ENCODE data around the gene PKP3. TPM values are rescaled to one million over a fixed set of nuclear protein-coding genes. Genes with fewer than 3 reads are reported as not detected.

PKP3 gene
- total RNA-seq, 2 experiments from 2014 or later: 0.30 to 0.45 TPM

DNA sequence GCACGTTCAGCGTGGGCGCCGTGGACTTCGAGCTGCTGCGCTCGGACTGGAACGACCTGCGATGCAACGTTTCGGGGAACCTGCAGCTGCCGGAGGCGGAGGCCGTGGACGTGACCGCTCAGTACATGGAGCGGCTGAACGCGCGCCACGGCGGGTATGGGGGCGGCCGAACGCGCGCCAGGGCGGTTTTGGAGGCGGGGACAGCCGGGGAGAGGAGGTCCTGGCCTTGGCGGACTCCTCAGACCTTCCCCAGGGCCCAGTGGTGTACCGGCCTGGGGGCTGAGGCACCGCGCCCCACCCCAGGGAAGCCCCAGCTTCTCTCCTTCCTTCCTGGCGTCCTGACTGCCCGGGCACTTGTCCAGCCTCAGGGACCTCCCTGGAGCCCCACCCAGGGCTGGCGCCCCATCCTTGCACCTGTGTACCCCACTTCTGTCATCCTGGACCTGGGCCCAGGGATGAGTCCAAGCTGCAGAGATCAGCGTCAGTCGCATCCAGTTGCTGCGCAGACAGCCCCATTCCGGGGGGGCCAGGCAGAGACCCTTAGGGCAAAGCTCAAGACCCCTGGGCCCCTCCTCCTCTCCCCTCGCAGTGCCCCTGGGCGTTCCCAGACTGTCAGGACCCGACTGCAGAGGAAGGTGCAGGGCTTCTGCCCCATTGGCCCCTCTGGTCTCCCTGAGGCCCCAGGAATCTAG is 16.7 kb upstream of the PKP3 start:
- Mint-ChIP-seq H3K27me3 (peaks cover 5% of the 10 kb centered on the region), H3K36me3 (no peaks in the 10 kb centered on the region), H3K4me1 (peaks cover 4% of the 10 kb centered on the region), H3K27ac (no peak overlapping the region), H3K4me3 (no peak overlapping the region), H3K9me3 (peaks cover 6% of the 10 kb centered on the region)
- DNase-seq (no peak), ATAC-seq (ENCODE audit: low read depth) (no peak)
- POLR2A ChIA-PET: interaction anchor here (0.6 kb wide), 1 partner anchor 155 kb away, joined by 3 read pairs; no protein-coding TSS in a partner anchor

DNA sequence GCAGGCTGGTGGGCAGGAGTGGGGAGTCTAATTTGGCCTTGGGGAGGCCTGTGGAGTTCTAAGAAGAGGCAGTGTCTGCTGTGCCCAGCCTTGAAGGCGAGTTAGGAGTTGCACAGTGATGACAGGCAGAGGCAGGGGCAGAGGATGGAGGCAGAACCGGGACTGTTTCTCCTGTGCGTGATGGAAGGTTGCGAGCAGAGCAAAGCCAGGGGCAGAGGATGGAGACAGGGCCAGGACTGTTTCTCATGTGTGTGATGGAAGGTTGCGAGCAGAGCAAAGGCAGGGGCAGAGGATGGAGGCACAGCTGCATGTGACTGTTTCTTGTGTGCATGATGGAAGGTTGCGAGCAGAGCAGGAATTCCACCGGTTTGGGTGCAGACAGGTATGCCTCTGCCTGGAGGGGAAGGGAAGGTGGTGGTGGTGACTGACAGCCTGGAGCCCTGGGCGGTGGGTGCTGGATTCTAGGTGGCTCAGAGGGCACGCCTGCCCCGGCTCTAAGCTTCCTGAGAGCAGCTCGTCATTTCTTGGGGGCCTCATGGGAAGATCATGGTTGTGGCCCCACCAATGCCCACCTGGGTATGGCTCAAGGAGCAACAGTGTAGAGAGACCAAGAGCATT is 16.0 kb upstream of the PKP3 start:
- Mint-ChIP-seq H3K27ac (no peak overlapping the region), H3K36me3 (no peaks in the 10 kb centered on the region), H3K9me3 (peaks cover 6% of the 10 kb centered on the region), H3K4me1 (peaks cover 4% of the 10 kb centered on the region), H3K27me3 (peaks cover 5% of the 10 kb centered on the region), H3K4me3 (no peak overlapping the region)
- POLR2A ChIA-PET: no interaction called here
- ATAC-seq (ENCODE audit: low read depth): no peak
- DNase-seq: no peak

DNA sequence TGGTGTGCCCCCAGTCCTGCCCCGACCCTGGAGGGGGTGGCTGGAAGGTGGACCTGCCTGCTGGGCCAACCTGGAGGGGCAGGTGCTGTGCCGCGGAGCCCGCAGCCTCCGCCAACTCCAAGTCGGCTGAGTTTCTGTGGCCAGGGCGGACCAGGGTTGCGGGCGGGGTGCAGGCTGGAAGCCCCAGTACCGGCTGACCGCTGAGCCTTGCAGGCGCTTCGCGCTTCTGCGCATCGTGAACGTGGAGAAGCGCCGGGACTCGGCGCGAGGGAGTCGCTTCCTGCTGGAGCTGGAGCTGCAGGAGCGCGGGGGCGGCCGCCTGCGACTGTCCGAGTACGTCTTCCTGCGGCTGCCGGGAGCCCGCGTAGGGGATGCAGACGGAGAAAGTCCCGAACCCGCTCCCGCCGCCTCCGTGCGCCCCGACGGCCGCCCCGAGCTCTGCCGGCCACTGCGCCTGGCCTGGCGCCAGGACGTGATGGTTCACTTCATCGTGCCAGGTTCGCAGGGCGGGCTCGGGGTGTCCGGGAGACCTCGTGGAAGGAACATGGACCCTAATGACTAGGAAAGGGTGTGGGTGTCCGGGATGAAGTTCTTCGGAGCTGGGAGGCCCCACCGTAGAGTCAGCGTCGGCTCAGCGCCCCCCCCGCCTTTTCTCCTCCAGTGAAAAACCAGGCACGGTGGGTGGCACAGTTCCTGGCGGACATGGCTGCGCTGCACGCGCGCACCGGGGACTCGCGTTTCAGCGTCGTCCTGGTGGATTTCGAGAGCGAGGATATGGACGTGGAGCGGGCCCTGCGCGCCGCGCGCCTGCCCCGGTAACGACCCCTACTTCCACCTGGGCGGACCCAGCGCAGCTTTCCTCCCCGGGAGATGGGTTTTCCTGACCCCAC is 14.6 kb upstream of the PKP3 start:
- Mint-ChIP-seq H3K4me3 (no peak overlapping the region), H3K27ac (no peak overlapping the region), H3K9me3 (no peaks in the 10 kb centered on the region), H3K4me1 (peaks cover 4% of the 10 kb centered on the region), H3K27me3 (peaks cover 5% of the 10 kb centered on the region), H3K36me3 (peaks cover 1% of the 10 kb centered on the region)
- DNase-seq: no peak
- POLR2A ChIA-PET: no interaction called here
- ATAC-seq (ENCODE audit: low read depth): no peak

DNA sequence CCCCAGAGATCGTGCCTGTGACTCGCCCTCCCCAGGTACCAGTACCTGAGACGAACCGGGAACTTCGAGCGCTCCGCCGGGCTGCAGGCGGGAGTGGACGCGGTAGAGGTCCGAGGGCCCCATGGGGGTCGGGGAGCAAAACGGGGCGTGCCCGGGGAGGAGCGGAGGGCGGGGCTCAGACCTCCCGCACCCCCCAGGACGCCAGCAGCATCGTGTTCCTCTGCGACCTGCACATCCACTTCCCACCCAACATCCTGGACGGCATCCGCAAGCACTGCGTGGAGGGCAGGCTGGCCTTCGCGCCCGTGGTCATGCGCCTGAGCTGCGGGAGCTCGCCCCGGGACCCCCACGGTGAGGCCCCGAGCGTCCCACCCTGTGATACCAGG is 13.9 kb upstream of the PKP3 start:
- no peak overlapping the region for H3K4me3 Mint-ChIP-seq
- H3K36me3 Mint-ChIP-seq: peaks cover 1% of the 10 kb centered on the region
- H3K4me1 Mint-ChIP-seq: peaks cover 4% of the 10 kb centered on the region
- POLR2A ChIA-PET: no interaction called here
- no peak overlapping the region for H3K27ac Mint-ChIP-seq
- H3K27me3 Mint-ChIP-seq: peaks cover 5% of the 10 kb centered on the region
- DNase-seq (no peak), ATAC-seq (ENCODE audit: low read depth) (no peak)
- H3K9me3 Mint-ChIP-seq: no peaks in the 10 kb centered on the region

DNA sequence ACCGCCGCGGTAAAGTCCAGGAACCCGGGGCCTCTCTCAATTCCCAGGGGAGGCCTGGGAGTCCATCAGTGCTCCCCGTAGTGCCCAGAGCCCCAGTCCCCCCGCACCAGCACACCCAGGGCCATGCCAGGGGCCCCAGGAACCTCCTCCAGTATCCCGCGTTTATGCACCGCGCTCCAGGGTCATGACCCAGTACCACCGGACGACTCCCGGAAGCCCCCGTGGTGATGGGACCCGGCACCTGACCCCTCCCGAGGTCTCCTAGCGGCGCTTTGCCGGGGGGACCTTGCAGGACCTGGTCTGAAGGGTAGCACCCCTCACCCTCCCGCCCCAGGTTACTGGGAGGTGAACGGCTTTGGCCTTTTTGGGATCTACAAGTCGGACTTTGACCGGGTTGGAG is 13.5 kb upstream of the PKP3 start:
- Mint-ChIP-seq H3K27ac (no peak overlapping the region), H3K36me3 (peaks cover 1% of the 10 kb centered on the region), H3K4me3 (no peak overlapping the region), H3K9me3 (no peaks in the 10 kb centered on the region), H3K4me1 (peaks cover 4% of the 10 kb centered on the region), H3K27me3 (peaks cover 5% of the 10 kb centered on the region)
- no peak for DNase-seq
- POLR2A ChIA-PET: no interaction called here
- no peak for ATAC-seq (ENCODE audit: low read depth)

DNA sequence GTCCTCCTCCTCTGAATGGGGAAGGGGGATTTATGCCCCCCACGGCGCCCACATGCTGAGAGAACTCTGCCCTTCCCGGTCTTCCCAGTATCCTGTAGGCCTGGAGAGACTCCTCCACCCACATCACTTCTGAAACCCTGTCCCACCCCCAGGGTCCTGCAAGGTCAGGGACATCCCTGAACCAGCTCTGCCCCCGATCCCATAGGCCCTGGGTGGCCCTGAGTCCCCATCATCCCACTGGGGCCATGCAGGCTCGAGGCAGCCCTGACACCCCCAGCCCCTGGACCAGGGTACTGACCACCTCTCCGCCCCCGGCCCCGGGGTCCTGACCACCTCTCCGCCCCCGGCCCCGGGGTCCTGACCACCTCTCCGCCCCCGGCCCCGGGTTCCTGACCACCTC is 13.0 kb upstream of the PKP3 start:
- Mint-ChIP-seq H3K36me3 (peaks cover 1% of the 10 kb centered on the region), H3K4me1 (peaks cover 4% of the 10 kb centered on the region), H3K27ac (no peak overlapping the region), H3K9me3 (no peaks in the 10 kb centered on the region), H3K27me3 (peaks cover 5% of the 10 kb centered on the region), H3K4me3 (no peak overlapping the region)
- DNase-seq (no peak), ATAC-seq (ENCODE audit: low read depth) (no peak)
- POLR2A ChIA-PET: no interaction called here

DNA sequence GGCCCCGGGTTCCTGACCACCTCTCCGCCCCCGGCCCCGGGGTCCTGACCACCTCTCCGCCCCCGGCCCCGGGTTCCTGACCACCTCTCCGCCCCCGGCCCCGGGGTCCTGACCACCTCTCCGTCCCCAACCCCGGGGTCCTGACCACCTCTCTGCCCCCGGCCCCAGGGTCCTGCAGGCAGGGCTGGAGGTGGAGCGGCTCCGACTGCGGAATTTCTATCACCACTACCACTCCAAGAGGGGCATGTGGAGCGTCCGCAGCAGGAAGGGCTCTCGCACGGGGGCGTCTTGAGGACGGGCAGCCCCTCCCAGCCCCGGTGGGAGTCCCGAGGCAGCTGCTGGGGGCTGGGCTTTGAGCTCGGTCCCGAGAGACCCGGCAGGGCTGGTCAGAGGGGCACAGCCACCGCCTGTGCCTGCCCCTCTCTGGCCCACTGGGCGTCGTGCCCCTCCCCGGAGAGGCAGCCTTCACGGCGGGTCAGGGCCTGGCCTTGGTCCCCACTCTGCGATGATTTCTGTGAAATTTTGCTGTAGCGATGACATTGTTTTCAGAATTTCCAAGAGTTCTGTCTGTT is 12.4 kb upstream of the PKP3 start:
- peaks cover 1% of the 10 kb centered on the region for H3K36me3 Mint-ChIP-seq
- POLR2A ChIA-PET: no interaction called here
- peaks cover 4% of the 10 kb centered on the region for H3K4me1 Mint-ChIP-seq
- peaks cover 5% of the 10 kb centered on the region for H3K27me3 Mint-ChIP-seq
- DNase-seq (no peak), ATAC-seq (ENCODE audit: low read depth) (no peak)
- peaks cover under 1% of the 10 kb centered on the region for H3K9me3 Mint-ChIP-seq
- H3K27ac Mint-ChIP-seq: peak overlapping the region; percentile 6
- no peak overlapping the region for H3K4me3 Mint-ChIP-seq

DNA sequence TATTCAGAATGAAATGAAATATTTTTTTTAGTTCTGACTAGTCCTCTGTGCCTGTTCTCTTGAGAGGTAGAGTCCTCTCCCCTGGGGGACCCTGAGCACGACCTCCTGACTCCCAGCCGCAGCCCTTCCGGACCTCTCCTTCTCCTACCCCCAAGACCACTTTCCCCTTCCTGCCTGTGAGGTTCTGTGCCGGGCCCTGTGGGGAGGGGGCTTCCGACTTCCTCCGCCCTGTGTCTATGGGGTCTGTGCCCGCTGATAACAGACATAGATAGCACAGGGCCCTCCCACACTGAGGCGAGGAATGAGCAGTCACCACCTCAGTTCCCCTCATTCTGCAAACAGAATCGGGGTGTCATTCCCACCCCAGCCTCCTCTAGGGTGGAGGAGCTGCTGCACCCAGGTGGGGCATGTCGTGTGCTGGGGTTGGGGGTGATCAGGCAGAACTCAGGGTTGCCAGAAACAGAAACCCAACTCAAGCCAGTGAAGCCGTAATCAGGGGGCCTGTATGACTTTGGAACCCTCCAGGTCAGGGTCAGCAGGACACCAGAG is 11.9 kb upstream of the PKP3 start:
- H3K27ac Mint-ChIP-seq: peak overlapping the region; percentile 6
- peaks cover 4% of the 10 kb centered on the region for H3K36me3 Mint-ChIP-seq
- peak overlapping the region; percentile 44 for H3K4me3 Mint-ChIP-seq
- DNase-seq (no peak), ATAC-seq (ENCODE audit: low read depth) (peak; percentile 37)
- peaks cover 5% of the 10 kb centered on the region for H3K9me3 Mint-ChIP-seq
- peaks cover 5% of the 10 kb centered on the region for H3K27me3 Mint-ChIP-seq
- POLR2A ChIA-PET: no interaction called here
- H3K4me1 Mint-ChIP-seq: peaks cover 5% of the 10 kb centered on the region

DNA sequence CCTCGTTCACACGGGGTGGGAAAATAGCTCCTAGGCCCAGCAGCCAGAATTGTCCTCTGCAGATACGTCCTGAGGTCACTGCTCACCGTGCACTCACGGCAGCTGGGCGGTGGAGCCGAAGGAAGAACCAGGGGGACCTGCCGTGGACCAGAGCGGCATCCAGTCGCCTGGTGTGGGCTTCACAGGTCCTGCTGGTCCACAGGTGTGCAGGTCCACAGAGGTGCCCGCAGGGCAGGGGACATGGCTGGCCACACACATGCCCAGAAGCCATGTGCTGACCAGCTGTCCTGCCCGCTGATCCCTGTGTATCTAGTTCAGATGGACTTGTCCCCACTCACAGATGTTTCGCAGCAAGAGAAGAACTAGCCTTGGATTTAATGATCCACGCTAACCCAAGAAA is 10.6 kb upstream of the PKP3 start:
- POLR2A ChIA-PET: no interaction called here
- peaks cover 7% of the 10 kb centered on the region for H3K4me1 Mint-ChIP-seq
- ATAC-seq (ENCODE audit: low read depth) (no peak), DNase-seq (no peak)
- H3K27me3 Mint-ChIP-seq: peaks cover 5% of the 10 kb centered on the region
- H3K36me3 Mint-ChIP-seq: peaks cover 4% of the 10 kb centered on the region
- H3K4me3 Mint-ChIP-seq: no peak overlapping the region
- peaks cover 7% of the 10 kb centered on the region for H3K9me3 Mint-ChIP-seq
- no peak overlapping the region for H3K27ac Mint-ChIP-seq

DNA sequence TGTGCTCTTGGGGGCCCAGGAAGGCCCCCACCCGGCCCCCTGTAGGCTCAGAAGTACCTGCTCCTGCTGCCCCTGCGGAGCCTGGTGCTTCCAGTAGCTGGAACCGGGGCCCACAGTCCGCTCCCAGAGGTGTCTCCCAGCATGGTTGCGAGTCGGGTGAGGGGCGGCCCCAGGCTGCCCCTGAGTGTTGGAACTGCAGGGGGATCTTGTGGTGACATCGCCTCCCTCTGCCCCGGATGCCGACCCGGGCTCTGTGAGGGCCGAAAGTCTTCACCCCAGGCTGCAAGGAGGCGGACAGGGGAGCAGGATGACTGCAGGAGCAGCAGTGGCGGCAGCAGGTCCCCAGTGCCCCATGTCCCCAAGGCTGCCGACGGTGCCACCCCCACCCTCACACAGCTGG is 9.5 kb upstream of the PKP3 start:
- Mint-ChIP-seq H3K4me1 (peaks cover 7% of the 10 kb centered on the region), H3K27me3 (peaks cover 7% of the 10 kb centered on the region), H3K4me3 (no peak overlapping the region), H3K9me3 (peaks cover 7% of the 10 kb centered on the region), H3K27ac (no peak overlapping the region), H3K36me3 (peaks cover 4% of the 10 kb centered on the region)
- ATAC-seq (ENCODE audit: low read depth): no peak
- POLR2A ChIA-PET: no interaction called here
- no peak for DNase-seq

DNA sequence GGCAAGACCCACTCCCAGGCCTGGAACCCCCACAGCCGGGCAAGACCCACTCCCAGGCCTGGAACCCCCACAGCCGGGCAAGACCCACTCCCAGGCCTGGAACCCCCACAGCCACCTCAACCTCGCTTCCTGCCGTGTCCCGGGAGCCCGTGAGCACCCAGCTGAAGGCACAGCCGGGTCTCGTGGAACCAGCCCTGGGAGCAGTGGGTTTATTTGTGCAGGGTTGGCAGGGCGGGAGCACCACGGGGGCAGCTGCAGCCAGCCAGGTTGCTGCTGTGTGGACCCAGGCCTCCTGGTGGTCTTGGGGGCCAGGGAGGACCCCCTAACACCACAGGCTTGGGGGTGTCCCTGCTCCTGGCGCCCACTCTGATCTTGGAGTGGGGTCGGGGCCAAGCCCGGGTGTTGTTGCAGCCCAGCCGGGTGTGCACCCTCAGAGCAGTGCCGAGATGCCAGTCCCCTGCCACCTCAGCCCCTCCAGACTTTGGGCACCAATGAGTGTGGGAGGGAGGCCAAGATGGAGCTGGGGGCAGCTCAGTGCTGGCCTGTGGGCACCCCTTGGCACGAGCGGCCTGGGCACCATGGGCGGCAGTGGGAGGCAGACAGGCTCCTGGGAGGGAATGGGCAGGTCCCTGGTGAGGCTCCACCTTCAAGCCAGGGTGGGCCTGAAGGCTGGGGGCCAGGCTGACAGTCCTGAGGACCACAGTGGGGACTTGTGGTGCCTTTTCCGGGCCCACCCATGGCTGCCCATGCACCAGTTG is 8.2 kb upstream of the PKP3 start:
- no peak for DNase-seq
- ATAC-seq (ENCODE audit: low read depth): no peak
- Mint-ChIP-seq H3K4me3 (no peak overlapping the region), H3K9me3 (peaks cover 7% of the 10 kb centered on the region), H3K27ac (no peak overlapping the region), H3K4me1 (peaks cover 7% of the 10 kb centered on the region), H3K36me3 (peaks cover 4% of the 10 kb centered on the region), H3K27me3 (peaks cover 7% of the 10 kb centered on the region)
- POLR2A ChIA-PET: no interaction called here

DNA sequence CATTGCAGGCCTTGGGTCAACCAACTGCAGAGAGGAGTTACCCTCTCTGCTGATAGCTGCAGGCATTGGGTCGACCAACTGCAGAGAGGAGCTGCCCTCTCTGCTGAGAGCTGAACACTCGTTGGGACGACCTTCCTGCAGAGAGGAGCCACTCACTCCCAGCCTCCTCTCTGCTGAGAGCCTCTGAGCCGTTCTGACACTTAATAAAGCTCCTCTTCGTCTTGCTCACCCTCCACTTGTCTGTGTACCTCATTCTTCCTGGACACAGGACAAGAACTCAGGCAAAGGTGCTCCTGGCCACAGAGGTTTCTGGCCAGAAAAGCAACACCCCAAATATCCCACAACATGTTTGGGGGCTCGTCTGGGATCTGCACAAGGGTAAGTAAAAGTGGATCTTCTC is 7.5 kb upstream of the PKP3 start:
- Mint-ChIP-seq H3K9me3 (peaks cover 7% of the 10 kb centered on the region), H3K27me3 (peaks cover 7% of the 10 kb centered on the region), H3K4me3 (no peak overlapping the region), H3K4me1 (peaks cover 7% of the 10 kb centered on the region), H3K27ac (no peak overlapping the region), H3K36me3 (peaks cover 4% of the 10 kb centered on the region)
- POLR2A ChIA-PET: no interaction called here
- ATAC-seq (ENCODE audit: low read depth) (no peak), DNase-seq (no peak)

Data from activated naive CD8-positive, alpha-beta T cell treated with anti-CD3 and anti-CD28 coated beads, Interleukin-2, amount 10 ng/mL, durations not matched to agents 7 days and 5 days (primary cell).